ENCODE results near the gene TNNC2.
"Not testable (repeated sequence)": the region's sequence is repeated elsewhere in the genome, so short reads cannot be mapped to it uniquely, and the experiment has no call there.

Gene TNNC2

DNA sequence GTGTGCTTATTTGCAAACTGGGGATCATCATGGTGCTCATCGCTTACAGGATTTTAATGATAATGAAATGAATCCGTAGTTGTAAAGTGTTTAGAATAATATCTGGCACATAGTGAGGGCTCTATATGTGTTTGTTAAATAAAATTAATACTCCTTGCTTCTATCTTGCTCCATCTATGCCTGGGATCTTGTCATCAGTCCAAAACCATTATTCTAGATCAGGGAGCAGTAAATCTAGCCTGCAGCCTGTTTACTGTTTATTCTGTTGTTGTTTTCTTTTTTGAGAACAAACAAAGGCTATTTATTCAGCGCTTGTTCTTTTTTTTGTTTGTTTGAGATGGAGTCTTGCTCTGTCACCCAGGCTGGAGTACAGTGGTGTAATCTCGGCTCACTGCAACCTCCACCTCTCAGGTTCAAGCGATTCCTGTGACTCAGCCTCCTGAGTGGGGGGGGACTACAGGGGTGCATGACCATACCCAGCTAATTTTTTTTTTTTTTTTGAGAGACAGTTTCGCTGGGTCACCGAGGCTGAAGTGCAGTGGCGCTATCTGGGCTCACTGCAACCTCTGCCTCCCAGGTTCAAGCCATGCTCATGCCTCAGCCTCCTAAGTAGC, 22.0 kb upstream of the TNNC2 start:
- DNase-seq (ENCODE audit: low read depth in 2 of 2), result no peak

DNA sequence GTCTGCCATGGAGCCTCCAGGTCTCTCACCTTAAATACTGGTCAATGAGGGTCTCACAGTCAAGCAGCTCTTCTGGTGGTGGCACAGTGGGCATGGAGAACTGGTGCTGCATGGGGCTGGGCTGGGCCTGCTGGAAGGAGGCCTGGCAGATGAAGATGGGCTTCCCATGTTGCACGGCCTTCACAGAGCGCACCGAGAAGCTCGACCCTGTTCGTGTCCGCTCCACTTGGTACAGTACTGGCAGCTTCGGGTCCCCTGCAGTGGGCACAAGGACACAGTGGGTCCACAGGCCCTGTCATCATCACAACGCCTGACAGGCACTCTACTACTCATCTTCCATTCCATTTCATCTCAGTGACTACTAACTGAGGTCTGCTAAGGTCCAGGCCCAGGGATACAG, 21.3 kb upstream of the TNNC2 start:
- no peak for DNase-seq (ENCODE audit: low read depth in 2 of 2)

DNA sequence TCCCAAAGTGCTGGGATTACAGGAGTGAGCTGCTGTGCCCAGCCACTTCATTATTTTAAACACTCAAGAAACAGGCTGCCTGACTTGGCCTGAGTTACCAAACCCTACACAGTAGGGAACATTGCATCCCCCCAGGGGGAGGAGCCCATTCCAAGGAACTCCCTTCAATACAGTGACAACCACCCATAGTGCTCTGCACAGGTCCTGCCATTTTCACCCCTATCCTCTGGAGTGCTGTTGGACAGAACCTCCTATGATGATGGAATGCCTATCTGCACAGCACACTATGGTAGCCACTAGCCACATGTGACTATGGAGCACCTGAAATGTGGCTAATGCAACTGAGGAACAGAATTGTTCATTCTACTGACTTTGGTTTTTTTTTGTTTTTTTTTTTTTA, 18.3 kb upstream of the TNNC2 start:
- DNase-seq (ENCODE audit: low read depth in 2 of 2), result no peak

DNA sequence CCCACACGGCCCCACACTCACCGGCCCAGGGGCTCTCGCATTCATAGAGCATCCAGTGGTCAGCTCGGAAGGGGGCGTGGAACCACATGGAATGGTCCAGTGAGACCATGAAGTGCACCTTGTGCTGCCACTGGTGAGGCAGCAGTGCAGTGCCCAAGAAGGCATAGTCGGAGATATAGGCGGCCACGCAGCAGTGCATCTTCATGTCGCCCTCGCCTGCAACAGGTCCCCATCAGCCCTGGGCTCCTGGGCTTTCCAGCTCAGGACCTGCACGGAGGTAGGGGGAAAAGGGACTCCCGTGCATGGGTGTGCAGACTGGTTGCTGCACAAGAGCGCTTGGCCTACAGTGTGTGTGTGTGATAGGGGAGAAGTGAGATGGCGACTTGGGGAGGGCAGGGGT, 16.4 kb upstream of the TNNC2 start:
- DNase-seq (ENCODE audit: low read depth in 2 of 2), result no peak

DNA sequence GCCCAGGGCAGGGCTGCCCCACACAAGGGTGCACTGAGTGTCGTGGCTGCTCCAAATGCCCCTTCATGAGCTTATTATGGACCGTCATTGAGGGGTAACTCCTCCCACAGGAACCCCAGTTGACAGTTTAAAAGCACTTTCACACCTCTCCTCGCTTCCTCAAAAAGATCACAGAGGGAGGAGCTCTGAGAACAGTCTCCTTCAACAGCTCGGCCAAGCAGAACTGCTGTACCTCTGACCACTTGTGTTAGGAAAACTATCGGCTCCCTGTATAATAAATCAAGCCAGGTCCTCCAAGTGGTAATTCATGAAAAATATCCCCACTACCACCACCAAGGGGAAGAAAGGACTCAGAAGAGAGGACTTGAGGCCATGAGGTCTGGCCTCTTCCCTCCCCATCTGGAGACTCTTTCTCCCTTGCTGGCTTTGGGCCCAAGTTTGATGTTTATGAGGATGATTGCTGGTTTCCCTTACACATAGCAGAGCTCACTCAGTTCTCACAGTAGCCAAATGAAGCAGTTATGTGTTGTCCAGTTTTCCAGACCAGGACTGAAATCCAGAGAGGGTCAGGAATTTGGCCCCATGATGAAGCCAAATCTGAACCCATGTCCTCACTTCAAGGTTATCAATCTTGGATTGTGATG, 15.2 kb upstream of the TNNC2 start:
- DNase-seq (ENCODE audit: low read depth in 2 of 2), result no peak

DNA sequence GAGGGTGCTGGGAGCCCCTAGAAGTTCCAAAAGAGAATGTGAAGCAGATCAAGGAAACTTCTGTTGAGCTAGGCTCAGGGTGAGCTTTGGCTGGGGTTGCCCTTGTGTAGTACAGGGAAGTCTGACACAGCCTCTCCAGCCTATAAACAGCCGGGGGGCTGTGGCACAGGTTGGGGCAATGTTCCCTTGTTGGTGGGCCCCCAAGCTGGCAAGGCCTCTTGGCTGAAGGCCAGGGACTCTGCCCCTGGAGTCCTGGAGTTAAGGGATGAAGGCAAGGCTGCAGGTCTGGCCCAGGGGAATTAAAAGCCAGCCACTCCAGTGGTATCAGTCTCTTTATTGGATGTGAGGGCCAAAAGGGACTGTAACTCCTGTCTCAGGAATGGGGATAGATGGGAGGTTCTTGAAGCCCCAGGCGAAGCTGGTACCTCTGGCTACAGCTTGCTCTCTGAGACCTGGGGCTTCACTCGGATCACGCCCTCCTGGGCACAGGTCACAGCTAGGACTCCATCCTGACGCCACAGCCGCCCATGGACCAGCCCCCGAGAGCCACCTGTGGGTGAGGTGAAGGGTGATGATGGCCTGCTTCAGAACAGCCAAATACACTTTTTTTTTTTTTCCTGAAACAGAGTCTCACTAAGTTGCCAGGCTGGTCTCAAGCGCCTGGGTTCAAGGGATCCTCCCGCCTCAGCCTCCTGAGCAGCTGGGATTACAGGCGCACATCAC, 14.5 kb upstream of the TNNC2 start:
- DNase-seq (ENCODE audit: low read depth in 2 of 2), result no peak

DNA sequence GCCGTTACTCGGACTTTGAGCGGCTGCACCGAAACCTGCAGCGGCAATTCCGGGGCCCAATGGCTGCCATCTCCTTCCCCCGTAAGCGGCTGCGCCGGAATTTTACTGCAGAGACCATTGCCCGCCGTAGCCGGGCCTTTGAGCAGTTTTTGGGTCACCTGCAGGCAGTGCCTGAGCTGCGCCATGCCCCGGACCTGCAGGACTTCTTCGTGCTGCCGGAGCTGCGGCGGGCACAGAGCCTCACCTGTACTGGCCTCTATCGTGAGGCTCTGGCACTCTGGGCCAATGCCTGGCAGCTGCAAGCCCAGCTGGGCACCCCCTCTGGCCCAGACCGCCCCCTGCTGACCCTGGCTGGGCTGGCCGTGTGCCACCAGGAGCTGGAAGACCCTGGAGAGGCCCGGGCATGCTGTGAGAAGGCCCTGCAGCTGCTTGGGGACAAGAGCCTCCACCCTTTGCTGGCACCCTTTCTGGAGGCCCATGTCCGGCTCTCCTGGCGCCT, 13.6 kb upstream of the TNNC2 start:
- DNase-seq (ENCODE audit: low read depth in 2 of 2), result no peak

DNA sequence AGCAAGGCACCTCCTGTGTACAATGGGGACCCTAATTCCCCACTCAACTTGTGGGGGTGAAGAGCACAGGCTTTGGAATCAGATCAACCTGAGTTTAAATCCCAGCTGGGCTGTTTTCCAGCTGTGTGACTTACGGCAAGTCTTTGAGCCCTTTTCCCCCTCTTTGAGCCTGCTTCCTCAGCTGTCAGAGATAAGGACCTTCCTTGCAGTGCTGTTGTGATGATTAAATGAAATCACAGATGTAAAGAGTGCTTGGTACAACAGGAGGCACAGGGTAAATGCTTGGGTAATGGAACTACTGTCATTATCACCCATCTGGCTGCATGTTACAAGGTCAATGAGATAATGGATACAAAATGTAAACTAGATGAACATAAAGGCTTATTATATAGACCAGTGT, 9.7 kb upstream of the TNNC2 start:
- DNase-seq (ENCODE audit: low read depth in 2 of 2), result no peak

DNA sequence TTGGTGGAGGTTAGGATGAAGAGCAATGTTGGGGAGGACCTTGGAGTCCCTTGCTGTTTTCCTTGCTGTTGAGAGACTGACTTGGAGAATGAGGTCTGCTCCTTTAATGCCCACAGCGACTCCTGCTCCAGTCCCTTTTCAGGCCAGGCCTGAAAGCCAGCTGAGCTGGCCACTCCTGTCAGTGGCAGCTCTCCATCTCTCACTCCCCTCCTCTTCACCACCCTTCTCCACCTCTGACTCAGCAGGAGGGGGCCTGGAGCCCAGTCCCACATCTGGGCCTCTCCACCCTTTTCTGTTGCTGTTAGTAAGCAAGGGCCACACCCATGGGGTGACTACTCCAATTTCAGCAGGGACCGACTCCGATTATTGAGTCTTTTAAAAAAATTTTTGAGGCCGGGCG, 8.7 kb upstream of the TNNC2 start:
- no peak for DNase-seq (ENCODE audit: low read depth in 2 of 2)

DNA sequence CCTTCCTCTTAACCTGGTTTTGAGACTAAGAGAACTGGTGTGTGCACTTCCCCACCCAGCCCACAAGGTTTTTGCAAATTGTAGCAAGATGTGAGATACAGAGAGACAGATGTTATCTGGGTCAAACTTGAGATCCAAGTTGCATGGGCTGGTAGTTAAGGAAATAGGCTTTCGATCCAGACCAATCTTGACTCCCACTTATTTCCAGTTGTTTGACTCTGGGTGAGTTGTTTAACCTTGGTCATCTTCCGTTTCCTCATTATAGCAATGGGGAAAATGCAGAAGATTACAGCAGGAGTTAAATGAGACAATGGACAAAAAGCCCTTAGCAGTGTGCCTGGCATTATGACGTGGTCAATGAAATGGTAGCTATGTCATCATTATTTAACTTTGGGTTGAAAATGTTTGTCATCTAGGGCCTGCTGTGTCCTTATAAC, 8.2 kb upstream of the TNNC2 start:
- no peak for DNase-seq (ENCODE audit: low read depth in 2 of 2)

DNA sequence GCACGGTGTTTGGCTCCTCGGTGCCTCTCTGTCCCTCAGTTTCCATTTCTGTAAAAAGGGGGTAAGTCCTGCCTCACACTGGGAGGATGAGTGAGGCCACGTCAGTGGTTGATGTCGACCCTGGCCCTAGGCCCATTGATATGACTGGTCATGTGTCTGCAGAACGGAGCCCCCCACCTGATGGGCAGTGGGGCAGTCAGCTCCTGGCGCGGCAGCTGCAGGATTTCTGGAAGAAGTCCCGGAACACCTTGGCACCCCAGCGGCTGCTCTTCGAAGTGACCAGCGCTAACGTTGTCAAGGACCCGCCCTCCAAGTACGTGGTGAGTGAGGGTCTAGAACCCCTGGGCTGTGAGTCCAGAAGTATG, 7.7 kb upstream of the TNNC2 start:
- DNase-seq (ENCODE audit: low read depth in 2 of 2), result no peak

DNA sequence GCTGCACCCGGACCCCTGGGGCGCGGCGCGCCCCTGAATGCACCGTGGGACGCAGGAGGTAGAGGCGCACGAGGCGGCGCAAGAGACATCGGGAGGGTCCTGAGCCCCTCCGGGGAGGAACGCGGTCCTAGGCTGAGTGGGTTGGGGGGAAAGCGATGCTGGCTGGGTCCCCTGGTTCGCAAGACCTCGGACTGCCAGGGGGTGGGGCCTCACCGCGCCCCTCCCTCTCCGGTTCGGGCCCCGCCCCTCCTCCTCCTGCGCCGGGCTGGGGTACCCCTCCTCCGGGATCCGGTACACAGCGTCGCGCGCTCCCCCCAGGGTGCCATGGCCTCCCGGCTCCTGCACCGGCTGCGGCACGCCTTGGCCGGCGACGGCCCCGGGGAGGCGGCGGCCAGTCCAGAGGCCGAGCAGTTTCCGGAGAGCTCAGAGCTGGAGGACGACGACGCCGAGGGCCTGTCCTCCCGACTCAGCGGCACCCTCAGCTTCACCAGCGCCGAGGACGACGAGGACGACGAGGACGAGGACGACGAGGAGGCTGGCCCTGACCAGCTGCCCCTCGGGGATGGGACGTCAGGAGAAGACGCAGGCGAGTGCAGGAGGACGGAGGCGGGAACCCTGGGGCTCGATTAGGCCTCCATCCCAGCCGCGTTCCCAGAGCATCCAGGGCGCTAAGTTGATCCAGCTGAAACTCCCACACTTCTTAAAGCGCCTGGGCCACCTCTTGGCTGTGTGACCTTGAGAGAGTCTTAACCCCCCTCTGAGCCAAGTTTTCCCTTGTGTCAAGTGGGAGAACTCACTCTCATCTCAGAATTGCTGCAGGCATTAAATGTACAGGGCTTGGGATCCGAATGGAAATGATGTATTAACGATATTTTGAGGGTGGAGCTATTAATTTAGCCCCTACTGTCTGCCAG, 7.0 kb upstream of the TNNC2 start:
- peak in 1 of 2 donors; percentile 20 for DNase-seq (ENCODE audit: low read depth in 2 of 2)

DNA sequence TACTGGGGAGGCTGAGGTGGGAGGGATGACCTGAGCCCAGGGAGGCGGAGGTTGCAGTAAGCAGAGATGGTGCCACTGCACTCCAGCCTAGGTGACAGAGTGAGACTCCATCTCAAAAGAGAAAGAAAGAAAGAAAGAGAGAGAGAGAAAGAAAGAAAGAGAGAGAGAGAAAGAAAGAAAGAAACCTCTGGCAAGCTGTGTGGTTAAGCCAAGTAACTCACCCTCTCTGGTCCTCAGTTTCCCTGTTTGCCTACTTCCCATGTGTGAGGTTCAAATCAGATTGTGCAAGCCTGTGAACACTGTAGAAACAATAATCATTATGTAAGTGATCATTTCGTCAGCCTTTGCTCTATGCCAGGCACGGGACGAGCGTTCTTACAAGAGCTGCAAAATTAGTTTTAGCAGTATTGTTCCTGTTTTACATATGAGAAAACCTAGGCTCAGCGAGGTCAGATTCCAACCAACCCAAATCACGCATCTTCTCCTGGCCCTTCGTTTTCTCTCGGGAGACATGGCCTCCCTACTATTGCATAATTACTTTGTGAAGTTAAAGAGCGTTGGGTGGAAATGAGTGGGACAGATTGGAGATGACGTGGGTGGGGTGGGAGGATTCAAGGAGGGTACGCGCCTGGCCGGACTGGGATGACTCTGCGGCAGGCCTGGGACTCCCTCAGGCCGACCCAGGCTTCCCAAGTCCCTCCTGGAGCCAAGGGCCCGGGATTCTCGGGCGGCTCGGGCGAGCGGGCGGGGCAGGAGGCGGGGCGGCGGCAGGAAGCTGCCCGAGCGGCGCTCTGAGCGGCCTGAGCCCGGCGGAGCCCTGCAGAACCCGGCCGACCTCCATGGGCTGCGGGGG, 6.1 kb upstream of the TNNC2 start, which contains the start of gene SNX21:
TSS of gene SNX21 (plus strand) at position 770 of the 853 bp plus-strand sequence. CDS start 121 bp downstream, outside the sequence.
- peak in 1 of 2 donors; percentile 18 for DNase-seq (ENCODE audit: low read depth in 2 of 2)

DNA sequence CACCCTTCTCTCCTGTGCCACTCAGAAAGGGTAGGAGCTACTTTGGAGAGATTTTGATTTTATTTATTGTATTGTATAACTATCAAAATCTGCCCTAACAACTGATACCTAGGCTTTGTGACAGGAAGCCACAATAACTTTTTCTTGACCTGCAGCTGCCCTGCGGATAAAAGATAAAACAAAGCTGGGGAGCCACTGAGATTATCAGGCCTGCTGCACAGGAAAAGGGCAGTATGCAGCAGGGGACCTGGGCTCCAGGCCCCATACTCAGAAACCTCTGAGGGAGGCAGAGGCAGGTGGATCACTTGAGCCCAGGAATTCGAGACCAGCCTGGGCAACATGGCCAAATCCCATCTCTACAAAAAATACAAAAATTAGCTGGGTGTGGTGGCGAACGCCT, 5.5 kb upstream of the TNNC2 start:
- no peak for DNase-seq (ENCODE audit: low read depth in 2 of 2)

DNA sequence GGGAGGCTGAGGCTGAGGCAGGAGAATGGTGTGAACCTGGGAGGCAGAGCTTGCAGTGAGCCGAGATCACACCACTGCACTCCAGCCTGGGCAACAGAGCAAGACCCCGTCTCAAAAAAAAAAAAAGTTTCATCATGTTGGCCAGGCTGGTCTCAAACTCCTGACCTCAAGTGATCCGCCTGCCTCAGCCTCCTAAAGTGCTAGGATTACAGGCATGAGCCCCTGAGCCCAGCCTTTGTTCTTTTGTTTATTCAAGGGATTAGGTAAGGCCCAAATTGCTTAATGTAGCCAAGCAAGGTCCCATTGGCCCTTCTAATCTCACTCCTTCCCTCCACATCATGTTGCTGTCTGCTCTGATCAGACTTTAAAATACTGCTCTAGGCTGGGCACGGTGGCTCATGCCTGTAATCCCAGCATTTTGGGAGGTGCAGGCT, 2.6 kb upstream of the TNNC2 start:
- not testable (repeated sequence) for DNase-seq (ENCODE audit: low read depth in 2 of 2)

DNA sequence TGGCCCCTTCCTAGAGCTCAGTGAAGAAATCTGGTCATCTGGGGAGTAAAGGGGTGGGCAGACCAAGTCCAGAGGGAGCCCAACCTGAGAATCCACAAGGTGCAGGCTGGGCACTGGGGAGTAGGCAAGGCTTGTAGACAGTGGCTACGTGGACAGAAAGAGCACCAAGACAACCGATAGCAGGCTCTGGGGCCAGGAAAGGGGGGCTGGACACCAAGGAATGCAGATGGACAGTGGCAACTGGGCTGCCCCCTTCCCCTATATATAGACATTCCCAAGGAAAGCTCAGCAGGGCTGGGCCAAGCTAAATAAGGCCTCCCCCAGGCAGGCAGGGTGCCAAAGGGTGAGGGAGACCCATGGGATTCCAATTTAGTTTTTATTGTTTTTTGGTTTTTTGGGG, 1.5 kb upstream of the TNNC2 start:
- DNase-seq (ENCODE audit: low read depth in 2 of 2), result no peak

DNA sequence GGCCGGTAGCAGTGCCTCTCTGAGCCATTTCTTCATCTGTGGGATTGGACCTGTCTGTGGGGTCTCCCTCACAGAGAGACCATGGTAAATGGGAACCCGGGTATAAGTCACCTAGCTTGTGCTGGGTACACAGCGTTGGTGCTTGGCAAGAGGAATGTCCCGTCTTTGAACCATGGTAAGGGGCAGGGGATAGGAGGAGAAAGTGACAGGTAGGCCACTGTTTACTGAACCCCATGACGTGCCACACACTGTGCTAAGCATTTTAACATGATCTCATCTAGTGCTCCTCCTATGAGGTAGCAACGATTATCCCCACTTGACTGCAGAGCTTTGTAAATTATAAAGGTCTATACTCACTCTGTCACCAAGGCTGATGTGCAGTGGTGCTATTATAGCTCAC, 600 bp upstream of the TNNC2 start:
- DNase-seq (ENCODE audit: low read depth in 2 of 2), result no peak

DNA sequence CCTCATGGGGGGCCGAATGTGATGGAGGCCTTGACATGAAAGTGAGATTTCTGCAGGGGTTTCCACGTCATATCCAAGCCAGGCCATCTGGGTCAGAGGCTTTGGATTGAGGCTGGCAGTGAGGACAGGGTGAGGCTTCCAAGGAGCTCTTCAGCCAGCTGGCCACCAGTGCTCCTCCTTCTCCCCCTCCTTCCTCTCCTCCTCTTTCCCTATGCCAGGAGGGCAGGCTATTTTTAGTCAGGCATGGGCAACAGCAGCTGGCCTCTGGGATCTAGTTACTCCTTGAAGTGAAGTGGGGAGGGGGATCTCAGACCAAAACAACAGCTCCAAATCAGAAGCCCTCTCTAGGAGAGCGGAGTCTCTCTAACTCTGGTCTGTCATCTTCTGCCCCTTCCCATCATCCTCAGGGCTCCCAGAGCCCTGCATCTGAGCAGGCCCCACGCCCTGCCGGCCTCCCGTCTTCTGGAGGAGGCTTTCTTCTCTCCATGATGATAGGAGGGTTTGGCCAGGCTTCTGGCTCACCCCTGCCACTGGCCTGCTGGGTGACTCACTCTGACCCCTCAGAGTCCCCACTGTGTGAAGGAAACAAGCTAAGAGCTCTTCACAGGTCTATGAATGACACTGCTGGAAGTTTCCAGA, 612 bp downstream of the TNNC2 start:
- DNase-seq (ENCODE audit: low read depth in 2 of 2), result no peak

DNA sequence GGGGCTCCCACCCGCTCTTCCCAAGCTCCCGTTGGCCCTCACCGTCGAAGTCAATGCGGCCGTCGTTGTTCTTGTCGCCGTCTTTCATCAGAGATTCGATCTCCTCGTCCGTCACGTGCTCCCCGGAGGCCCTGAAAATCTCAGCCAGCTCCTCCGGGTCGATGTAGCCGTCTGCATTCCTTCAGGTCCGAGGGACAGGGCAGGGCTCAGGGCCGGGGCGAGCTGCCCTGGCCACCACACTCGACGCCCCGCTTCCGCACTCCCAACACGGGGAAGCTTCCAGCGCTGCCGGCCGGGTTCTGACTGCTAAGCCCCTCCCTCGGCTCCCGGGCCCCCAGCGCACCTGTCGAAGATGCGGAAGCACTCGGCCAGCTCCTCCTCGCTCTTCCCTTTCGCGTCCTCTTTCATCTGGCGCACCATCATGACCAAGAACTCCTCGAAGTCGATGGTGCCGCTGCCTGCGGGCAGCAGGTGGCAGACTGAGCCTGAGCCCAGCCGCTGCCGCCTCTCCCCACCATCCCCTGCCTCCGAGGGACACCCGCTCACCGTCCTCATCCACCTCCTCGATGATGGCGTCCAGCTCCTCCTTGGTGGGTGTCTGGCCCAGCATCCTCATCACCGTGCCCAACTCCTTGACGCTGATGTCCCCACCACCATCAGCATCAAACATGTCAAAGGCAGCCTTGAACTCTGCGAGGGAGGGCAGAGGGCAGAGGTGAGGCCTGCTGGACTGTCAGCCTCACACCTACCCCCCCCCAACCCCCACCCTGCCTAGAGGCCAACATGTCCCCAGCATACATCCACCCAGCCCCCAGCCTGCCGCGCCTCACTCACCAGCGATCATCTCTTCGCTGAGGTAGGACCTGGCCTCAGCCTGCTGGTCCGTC, 2.9 kb downstream of the TNNC2 start:
- peak; percentile 21 to 39 for DNase-seq (ENCODE audit: low read depth in 2 of 2)
